ENCODE measurements around the gene PNLIPRP1. TPM values are rescaled to one million over a fixed set of nuclear protein-coding genes. Genes with fewer than 3 reads are reported as not detected.

PNLIPRP1 gene
- total RNA-seq, 1 experiment from 2014 or later = not detected

GRCh38 chr10:116594525-116595035 is 3.8 kb downstream of the PNLIPRP1 start:
- no peaks in the 10 kb centered on the region for H3K23me2 ChIP-seq (ENCODE audit: insufficient read length, low read depth, low read length, poor library complexity, severe bottlenecking)
- no peak overlapping the region for H3K56ac ChIP-seq (ENCODE audit: insufficient read length, low read depth, low read length)
- H3K4ac ChIP-seq (ENCODE audit: low read depth, low read length) = no peak overlapping the region
- H2BK15ac ChIP-seq (ENCODE audit: low read depth, low read length) = no peak overlapping the region
- H3K36me3 Mint-ChIP-seq (ENCODE audit: insufficient read depth in 1 of 3, low read depth in 3 of 3) = no peaks in the 10 kb centered on the region
- H3K23ac ChIP-seq (ENCODE audit: insufficient read length, low read depth, low read length) = no peak overlapping the region
- H3T11ph ChIP-seq (ENCODE audit: low read length) = no peak overlapping the region
- no peak for DNase-seq
- no peaks in the 10 kb centered on the region for H3K4me1 ChIP-seq (ENCODE audit: insufficient read depth, low read length)
- H3K4me2 ChIP-seq (ENCODE audit: insufficient read depth, insufficient read length, low read length) = no peak overlapping the region
- H4K5ac ChIP-seq (ENCODE audit: insufficient read length, low read depth, low read length) = no peak overlapping the region
- no peak overlapping the region for H3K4me3 Mint-ChIP-seq
- H3K27ac Mint-ChIP-seq = no peak overlapping the region
- H2AK5ac ChIP-seq (ENCODE audit: insufficient read length, low read length) = no peak overlapping the region
- no peak overlapping the region for H2BK5ac ChIP-seq (ENCODE audit: insufficient read length, low read length)
- H3K79me2 ChIP-seq (ENCODE audit: insufficient read depth, low read length) = no peaks in the 10 kb centered on the region
- no peaks in the 10 kb centered on the region for H3K27me3 ChIP-seq (ENCODE audit: insufficient read depth, low read length)
- H3K9ac ChIP-seq (ENCODE audit: extremely low read depth, insufficient read length, low read length) = no peak overlapping the region
- peaks cover 2% of the 10 kb centered on the region for H3K27me3 Mint-ChIP-seq (ENCODE audit: low read depth)
- no peak overlapping the region for H2AFZ ChIP-seq (ENCODE audit: low read length)
- no peak overlapping the region for H3K27ac ChIP-seq (ENCODE audit: insufficient read length, low read depth, low read length)
- TF ChIP-seq CTCF (conservative IDR thresholded peaks at IDR 0.05) = no peak
- no peak overlapping the region for H2BK120ac ChIP-seq (ENCODE audit: low read depth, low read length, poor library complexity, severe bottlenecking)
- no peak overlapping the region for H4K8ac ChIP-seq (replicated peaks; ENCODE audit: insufficient read length, low read depth, low read length)
- WGBS (ENCODE audit: extremely low coverage, insufficient read length, low lambda C conversion rate) = no CpG with 5 or more reads among the region's 7 CpGs
- H4K20me1 ChIP-seq (ENCODE audit: control insufficient read depth, insufficient read depth, insufficient read length) = no peaks in the 10 kb centered on the region
- H2BK20ac ChIP-seq (ENCODE audit: low read depth, low read length, poor library complexity, severe bottlenecking) = no peak overlapping the region
- H3K14ac ChIP-seq (ENCODE audit: insufficient read depth, low read length) = no peak overlapping the region
- no peaks in the 10 kb centered on the region for H3K79me1 ChIP-seq (ENCODE audit: insufficient read depth, low read depth, low read length, poor library complexity, severe bottlenecking)
- H2BK12ac ChIP-seq (ENCODE audit: insufficient read length, low read depth, low read length) = no peak overlapping the region
- no peaks in the 10 kb centered on the region for H3K9me3 ChIP-seq (ENCODE audit: control insufficient read depth, low read depth, low read length)
- no peak overlapping the region for H4K91ac ChIP-seq (ENCODE audit: insufficient read length, low read depth, low read length)
- peaks cover 7% of the 10 kb centered on the region in 2 experiments for H3K4me1 Mint-ChIP-seq
- no peaks in the 10 kb centered on the region for H3K9me3 Mint-ChIP-seq
- no peak overlapping the region for H3K18ac ChIP-seq (ENCODE audit: insufficient read length, low read depth, low read length)

Measured in H9 (cell line).